Naive thymus-derived CD4-positive, alpha-beta T cell (primary cell): ENCODE results near the gene OR1F1. TPM values are rescaled to one million over a fixed set of nuclear protein-coding genes. Genes with fewer than 3 reads are reported as not detected.

Experiments used
- ATAC-seq: fragments of 150-1000 bp; cut with Tn5 transposase; 2 replicates; pipeline ENCODE4 v1.10.0; 2021; ENCODE audit warnings: mild to moderate bottlenecking, moderate library complexity
- CTCF ChIA-PET: fragments of 350-600 bp; sonication (Branson Sonifier 250); formaldehyde crosslinking; loops from one replicate; lab custom pipeline; 2021; ENCODE audit warnings: antibody characterized with exemption; lab: Charles Lee
- POLR2A ChIA-PET: fragments of 350-600 bp; sonication (Branson Sonifier 250); formaldehyde crosslinking; loops from one replicate; lab custom pipeline; 2021; ENCODE audit warnings: antibody characterized with exemption, inconsistent platforms; lab: Charles Lee
- DNase-seq, 9 donors: peaks; one replicate each; pipeline versions ENCODE4 v3.0.0 to v3.0.0-alpha.2; 2020 to 2022; ENCODE audit warnings: mixed read lengths in 1 of 9
- H3K27ac ChIP-seq: one replicate; pipeline ENCODE4 v1.7.0; 2013; ENCODE audit warnings: mild to moderate bottlenecking, low read depth, low read length, moderate library complexity
- H3K27me3 ChIP-seq, 2 donors: one replicate each; pipeline ENCODE4 v1.7.0; 2013; ENCODE audit warnings: low read length in 2 of 2, mild to moderate bottlenecking in 2 of 2, moderate library complexity in 2 of 2; ENCODE audit not compliant: control insufficient read depth in 2 of 2, insufficient read depth in 2 of 2
- H3K36me3 ChIP-seq, 3 experiments: 1 replicate in 2 of 3; 2 replicates in 1 of 3; pipeline ENCODE4 v1.7.0; 2013; ENCODE audit warnings: low read length in 3 of 3, mild to moderate bottlenecking in 3 of 3, moderate library complexity in 1 of 3; ENCODE audit not compliant: insufficient read depth in 3 of 3, control insufficient read depth in 2 of 3
- H3K4me1 ChIP-seq, 2 donors: one replicate each; pipeline ENCODE4 v1.7.0; 2013; ENCODE audit warnings: low read length in 2 of 2, mild to moderate bottlenecking in 2 of 2, moderate library complexity in 1 of 2; ENCODE audit not compliant: control insufficient read depth in 2 of 2, insufficient read depth in 2 of 2
- H3K4me3 ChIP-seq: 2 replicates; pipeline ENCODE4 v1.7.0; 2013; ENCODE audit warnings: mild to moderate bottlenecking, low read length
- H3K9me3 ChIP-seq, 3 experiments: 1 replicate in 2 of 3; 2 replicates in 1 of 3; pipeline ENCODE4 v1.7.0; 2013; ENCODE audit warnings: low read length in 3 of 3; ENCODE audit not compliant: control insufficient read depth in 2 of 3
- H3K27ac Mint-ChIP-seq, 9 donors: one replicate each; pipeline ENCODE4 v1.8.0; 2020 to 2022; ENCODE audit warnings: mixed read lengths in 9 of 9, mild to moderate bottlenecking in 8 of 9, moderate library complexity in 5 of 9, inconsistent platforms in 2 of 9
- H3K27me3 Mint-ChIP-seq, 5 donors: one replicate each; pipeline ENCODE4 v1.8.0; 2021 to 2022; ENCODE audit warnings: mixed read lengths in 5 of 5, mild to moderate bottlenecking in 1 of 5
- H3K36me3 Mint-ChIP-seq, 5 donors: one replicate each; pipeline ENCODE4 v1.8.0; 2020 to 2022; ENCODE audit warnings: mixed read lengths in 5 of 5, mild to moderate bottlenecking in 3 of 5, inconsistent platforms in 1 of 5
- H3K4me1 Mint-ChIP-seq, 7 donors: one replicate each; pipeline ENCODE4 v1.8.0; 2020 to 2022; ENCODE audit warnings: mixed read lengths in 7 of 7, mild to moderate bottlenecking in 3 of 7, inconsistent platforms in 1 of 7
- H3K4me3 Mint-ChIP-seq, 10 donors: one replicate each; pipeline ENCODE4 v1.8.0; 2020 to 2022; ENCODE audit warnings: mild to moderate bottlenecking in 10 of 10, mixed read lengths in 10 of 10, moderate library complexity in 6 of 10, inconsistent platforms in 2 of 10
- H3K9me3 Mint-ChIP-seq, 11 donors: one replicate each; pipeline ENCODE4 v1.8.0; 2020 to 2022; ENCODE audit warnings: mixed read lengths in 11 of 11, mild to moderate bottlenecking in 4 of 11, inconsistent platforms in 1 of 11, moderate library complexity in 1 of 11
- intact Hi-C, 2 donors: fragments of 100-400 bp; cut with micrococcal nuclease; formaldehyde crosslinking; loops; one replicate each; pipeline ENCODE4 v1.15.1; 2023
- polyA plus RNA-seq, 2 donors: library from polyadenylated mRNA; unstranded; fragments of 300-500 nt; fragmentation: Illumina TruSeq; gene quantifications; one replicate each; pipeline ENCODE4 v1.2.3, GENCODE V29; 2021
- total RNA-seq, 6 experiments: library from RNA in 5 of 6; stranded (reverse) in 5 of 6; gene quantifications; 1 replicate in 5 of 6; 2 replicates in 1 of 6; pipeline ENCODE4 v1.2.3 and lab custom pipeline; 2021 to 2026

Gene OR1F1
- total and polyA plus RNA-seq, 7 experiments from 2014 or later: 0.35 to 0.41 (median 0.38) TPM; not detected in 4

- Mint-ChIP-seq H3K27me3 (peaks cover 0 to 17% (median 11%) of the 10 kb centered on the region in 5 donors), H3K4me3 (no peak overlapping the region), H3K9me3 (peaks cover 0 to 9% (median 0%) of the 10 kb centered on the region in 11 donors), H3K36me3 (no peaks in the 10 kb centered on the region), H3K27ac (no peak overlapping the region), H3K4me1 (peaks cover 0 to 5% (median 0%) of the 10 kb centered on the region in 7 donors)
- ATAC-seq (no peak), DNase-seq (no peak)
- intact Hi-C loops: no loop called here
- Histone ChIP-seq H3K36me3 (no peaks in the 10 kb centered on the region), H3K4me1 (no peaks in the 10 kb centered on the region), H3K4me3 (no peak overlapping the region), H3K27me3 (no peaks in the 10 kb centered on the region), H3K27ac (no peak overlapping the region), H3K9me3 (no peaks in the 10 kb centered on the region)
- CTCF ChIA-PET: interaction anchor here (0.6 kb wide), 1 partner anchor 9 kb away, joined by 3 read pairs; no protein-coding TSS in a partner anchor
- POLR2A ChIA-PET: no interaction called here
Measured at GRCh38 chr16:3241761-3242160, 53.8 kb downstream of the OR1F1 start.

GRCh38 chr16:3242709-3243108 lies 54.7 kb downstream of the OR1F1 start:
- peaks cover 0 to 7% (median 0%) of the 10 kb centered on the region in 11 donors for H3K9me3 Mint-ChIP-seq
- POLR2A ChIA-PET: interaction anchor here (1.0 kb wide), 1 partner anchor 21 kb away, joined by 5 read pairs; no protein-coding TSS in a partner anchor
- no peak for ATAC-seq

GRCh38 chr16:3243882-3244281 lies 55.9 kb downstream of the OR1F1 start:
- Histone ChIP-seq H3K4me3 (no peak overlapping the region), H3K27ac (no peak overlapping the region), H3K27me3 (no peaks in the 10 kb centered on the region), H3K36me3 (no peaks in the 10 kb centered on the region), H3K9me3 (no peaks in the 10 kb centered on the region), H3K4me1 (no peaks in the 10 kb centered on the region)
- Mint-ChIP-seq H3K36me3 (no peaks in the 10 kb centered on the region), H3K9me3 (peaks cover 0 to 7% (median 0%) of the 10 kb centered on the region in 11 donors), H3K27ac (no peak overlapping the region), H3K4me3 (no peak overlapping the region), H3K4me1 (peaks cover 0 to 5% (median 0%) of the 10 kb centered on the region in 7 donors), H3K27me3 (peaks cover 0 to 17% (median 11%) of the 10 kb centered on the region in 5 donors)
- POLR2A ChIA-PET: interaction anchor here (0.9 kb wide), 1 partner anchor 15 kb away, joined by 3 read pairs; no protein-coding TSS in a partner anchor
- intact Hi-C loops: no loop called here
- ATAC-seq: no peak
- CTCF ChIA-PET: no interaction called here
- DNase-seq: no peak

More at GRCh38 chr16:3242709-3243108, 54.7 kb downstream of the OR1F1 start:
- no peak overlapping the region for H3K27ac Mint-ChIP-seq
- no peak overlapping the region for H3K4me3 Mint-ChIP-seq
- Histone ChIP-seq H3K36me3 (no peaks in the 10 kb centered on the region), H3K27ac (no peak overlapping the region), H3K9me3 (no peaks in the 10 kb centered on the region), H3K4me1 (no peaks in the 10 kb centered on the region), H3K27me3 (no peaks in the 10 kb centered on the region), H3K4me3 (no peak overlapping the region)
- intact Hi-C loops: no loop called here
- peaks cover 0 to 5% (median 0%) of the 10 kb centered on the region in 7 donors for H3K4me1 Mint-ChIP-seq
- CTCF ChIA-PET: no interaction called here
- H3K36me3 Mint-ChIP-seq: no peaks in the 10 kb centered on the region
- peaks cover 0 to 17% (median 11%) of the 10 kb centered on the region in 5 donors for H3K27me3 Mint-ChIP-seq
- no peak for DNase-seq

- intact Hi-C loops: no loop called here
- CTCF ChIA-PET: no interaction called here
- H3K27ac Mint-ChIP-seq: no peak overlapping the region
- Histone ChIP-seq H3K9me3 (no peaks in the 10 kb centered on the region), H3K27me3 (no peaks in the 10 kb centered on the region), H3K4me3 (no peak overlapping the region), H3K4me1 (no peaks in the 10 kb centered on the region), H3K36me3 (no peaks in the 10 kb centered on the region), H3K27ac (no peak overlapping the region)
- peaks cover 0 to 11% (median 0%) of the 10 kb centered on the region in 11 donors for H3K9me3 Mint-ChIP-seq
- peaks cover 0 to 17% (median 11%) of the 10 kb centered on the region in 5 donors for H3K27me3 Mint-ChIP-seq
- peaks cover 0 to 1% (median 0%) of the 10 kb centered on the region in 5 donors for H3K36me3 Mint-ChIP-seq
- ATAC-seq: no peak
- peaks cover 0 to 7% (median 0%) of the 10 kb centered on the region in 7 donors for H3K4me1 Mint-ChIP-seq
- POLR2A ChIA-PET: no interaction called here
- H3K4me3 Mint-ChIP-seq: no peak overlapping the region
- no peak for DNase-seq
Measured at GRCh38 chr16:3246002-3246401, 58.0 kb downstream of the OR1F1 start.

- CTCF ChIA-PET: no interaction called here
- Mint-ChIP-seq H3K27ac (no peak overlapping the region), H3K9me3 (peaks cover 0 to 13% (median 0%) of the 10 kb centered on the region in 11 donors)
Measured at GRCh38 chr16:3246876-3247275, 58.9 kb downstream of the OR1F1 start.

GRCh38 chr16:3248596-3248995 lies 60.6 kb downstream of the OR1F1 start:
- no peaks in the 10 kb centered on the region for H3K36me3 ChIP-seq
- peaks cover 0 to 4% (median 0%) of the 10 kb centered on the region in 5 donors for H3K36me3 Mint-ChIP-seq
- POLR2A ChIA-PET: no interaction called here
- CTCF ChIA-PET: interaction anchor here (0.6 kb wide), 1 partner anchor 90 kb away, joined by 3 read pairs; no protein-coding TSS in a partner anchor
- no peak for ATAC-seq
- H3K9me3 ChIP-seq: no peaks in the 10 kb centered on the region
- no peaks in the 10 kb centered on the region for H3K4me1 ChIP-seq
- no peak overlapping the region for H3K27ac Mint-ChIP-seq
- no peak overlapping the region for H3K27ac ChIP-seq
- H3K4me3 Mint-ChIP-seq: no peak overlapping the region
- H3K9me3 Mint-ChIP-seq: peaks cover 0 to 6% (median 0%) of the 10 kb centered on the region in 11 donors
- DNase-seq: no peak
- intact Hi-C loops: no loop called here
- peaks cover 0 to 12% (median 0%) of the 10 kb centered on the region in 7 donors for H3K4me1 Mint-ChIP-seq
- H3K27me3 Mint-ChIP-seq: peaks cover 0 to 11% (median 10%) of the 10 kb centered on the region in 5 donors
- H3K4me3 ChIP-seq: no peak overlapping the region
- H3K27me3 ChIP-seq: no peaks in the 10 kb centered on the region

More at GRCh38 chr16:3246876-3247275, 58.9 kb downstream of the OR1F1 start:
- Histone ChIP-seq H3K9me3 (no peaks in the 10 kb centered on the region), H3K4me1 (no peaks in the 10 kb centered on the region), H3K36me3 (no peaks in the 10 kb centered on the region), H3K27me3 (no peaks in the 10 kb centered on the region), H3K4me3 (no peak overlapping the region), H3K27ac (no peak overlapping the region)
- Mint-ChIP-seq H3K4me3 (no peak overlapping the region), H3K4me1 (peaks cover 0 to 10% (median 0%) of the 10 kb centered on the region in 7 donors), H3K27me3 (peaks cover 0 to 17% (median 11%) of the 10 kb centered on the region in 5 donors), H3K36me3 (peaks cover 0 to 4% (median 0%) of the 10 kb centered on the region in 5 donors)
- ATAC-seq (no peak), DNase-seq (no peak)
- intact Hi-C loops: no loop called here
- POLR2A ChIA-PET: no interaction called here

- Histone ChIP-seq H3K9me3 (no peaks in the 10 kb centered on the region), H3K27me3 (no peaks in the 10 kb centered on the region), H3K36me3 (no peaks in the 10 kb centered on the region), H3K4me3 (no peak overlapping the region), H3K27ac (no peak overlapping the region), H3K4me1 (no peaks in the 10 kb centered on the region)
- POLR2A ChIA-PET: no interaction called here
- Mint-ChIP-seq H3K9me3 (peaks cover 0 to 6% (median 0%) of the 10 kb centered on the region in 11 donors), H3K4me3 (no peak overlapping the region), H3K27me3 (peaks cover 0 to 11% (median 6%) of the 10 kb centered on the region in 5 donors), H3K27ac (no peak overlapping the region), H3K4me1 (peaks cover 0 to 10% (median 0%) of the 10 kb centered on the region in 7 donors), H3K36me3 (peaks cover 0 to 4% (median 0%) of the 10 kb centered on the region in 5 donors)
- intact Hi-C loops: no loop called here
- CTCF ChIA-PET: interaction anchor here (0.6 kb wide), 2 partner anchors 89 to 277 kb away, joined by 3 read pairs; no protein-coding TSS in a partner anchor
- DNase-seq (no peak), ATAC-seq (no peak)
Measured at GRCh38 chr16:3249020-3249419, 61.0 kb downstream of the OR1F1 start.
